Brain pericyte (primary cell): ENCODE measurements around the gene PPIA.

Experiments used
- DNase-seq: peaks from one replicate; pipeline ENCODE4 v3.0.0-alpha.2; 2012; ENCODE audit warnings: low read depth, low spot score

Gene PPIA

GRCh38 chr7:44796504-44797328 is at the start of gene PPIA:
TSS of gene PPIA (plus strand) at chr7:44796681. CDS start at chr7:44796725, 44 bp downstream.
- peak; percentile 89 for DNase-seq

GRCh38 chr7:44748045-44748947 is 48.2 kb upstream of the PPIA start, which contains the start of gene ZMIZ2:
TSS of gene ZMIZ2 (plus strand) at chr7:44748847. CDS start at chr7:44756250, 7,403 bp downstream.
- DNase-seq = no peak

GRCh38 chr7:44748948-44749731 is 47.3 kb upstream of the PPIA start:
- no peak for DNase-seq

- DNase-seq = no peak
Measured at GRCh38 chr7:44749992-44750391, 46.5 kb upstream of the PPIA start.

- no peak for DNase-seq
Measured at GRCh38 chr7:44750424-44750823, 46.1 kb upstream of the PPIA start.

- no peak for DNase-seq
Measured at GRCh38 chr7:44750921-44751571, 45.4 kb upstream of the PPIA start.

- DNase-seq = no peak
Measured at GRCh38 chr7:44752822-44753221, 43.7 kb upstream of the PPIA start.

GRCh38 chr7:44754802-44755697 is 41.4 kb upstream of the PPIA start:
- no peak for DNase-seq

- DNase-seq = no peak
Measured at GRCh38 chr7:44755698-44756627, 40.5 kb upstream of the PPIA start.

GRCh38 chr7:44756904-44757303 is 39.6 kb upstream of the PPIA start:
- no peak for DNase-seq

- no peak for DNase-seq
Measured at GRCh38 chr7:44757311-44757710, 39.2 kb upstream of the PPIA start.

GRCh38 chr7:44757739-44758138 is 38.7 kb upstream of the PPIA start:
- DNase-seq = no peak

GRCh38 chr7:44759246-44759645 is 37.2 kb upstream of the PPIA start:
- no peak for DNase-seq

GRCh38 chr7:44760034-44760580 is 36.4 kb upstream of the PPIA start:
- DNase-seq = no peak

GRCh38 chr7:44761207-44762161 is 35.0 kb upstream of the PPIA start:
- no peak for DNase-seq

GRCh38 chr7:44762300-44762699 is 34.2 kb upstream of the PPIA start:
- no peak for DNase-seq

- no peak for DNase-seq
Measured at GRCh38 chr7:44762726-44763522, 33.6 kb upstream of the PPIA start.
